ENCODE data around the gene OR6K2. TPM values are rescaled to one million over a fixed set of nuclear protein-coding genes. Genes with fewer than 3 reads are reported as not detected.

The OR6K2 gene
- total RNA-seq, 4 donors from 2014 or later = not detected

DNA sequence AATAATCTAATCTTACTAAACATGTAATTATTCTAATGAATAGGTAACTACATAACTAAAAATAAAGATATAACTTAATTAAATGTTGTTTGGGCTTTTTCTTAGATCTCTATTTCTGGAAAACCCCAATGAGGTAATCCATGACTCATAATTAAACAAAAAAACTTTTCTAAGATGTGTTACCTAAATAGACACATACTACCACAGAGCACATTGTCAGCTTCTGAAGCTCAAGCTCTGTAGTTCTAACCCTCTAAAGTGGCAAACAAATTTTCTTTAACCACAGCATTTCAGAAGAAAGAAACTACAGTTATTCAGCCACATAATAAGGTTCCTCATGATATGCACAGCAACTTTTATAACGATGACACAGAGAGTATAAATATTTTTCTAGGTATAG, 15.9 kb upstream of the OR6K2 start:
- Histone ChIP-seq H3K27me3 (no peaks in the 10 kb centered on the region), H3K36me3 (no peaks in the 10 kb centered on the region), H3K9me3 (no peaks in the 10 kb centered on the region), H3K4me3 (no peak overlapping the region), H3K4me1 (no peaks in the 10 kb centered on the region), H3K27ac (no peak overlapping the region)
- TF ChIP-seq, protein P1, sequence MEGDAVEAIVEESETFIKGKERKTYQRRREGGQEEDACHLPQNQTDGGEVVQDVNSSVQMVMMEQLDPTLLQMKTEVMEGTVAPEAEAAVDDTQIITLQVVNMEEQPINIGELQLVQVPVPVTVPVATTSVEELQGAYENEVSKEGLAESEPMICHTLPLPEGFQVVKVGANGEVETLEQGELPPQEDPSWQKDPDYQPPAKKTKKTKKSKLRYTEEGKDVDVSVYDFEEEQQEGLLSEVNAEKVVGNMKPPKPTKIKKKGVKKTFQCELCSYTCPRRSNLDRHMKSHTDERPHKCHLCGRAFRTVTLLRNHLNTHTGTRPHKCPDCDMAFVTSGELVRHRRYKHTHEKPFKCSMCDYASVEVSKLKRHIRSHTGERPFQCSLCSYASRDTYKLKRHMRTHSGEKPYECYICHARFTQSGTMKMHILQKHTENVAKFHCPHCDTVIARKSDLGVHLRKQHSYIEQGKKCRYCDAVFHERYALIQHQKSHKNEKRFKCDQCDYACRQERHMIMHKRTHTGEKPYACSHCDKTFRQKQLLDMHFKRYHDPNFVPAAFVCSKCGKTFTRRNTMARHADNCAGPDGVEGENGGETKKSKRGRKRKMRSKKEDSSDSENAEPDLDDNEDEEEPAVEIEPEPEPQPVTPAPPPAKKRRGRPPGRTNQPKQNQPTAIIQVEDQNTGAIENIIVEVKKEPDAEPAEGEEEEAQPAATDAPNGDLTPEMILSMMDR (IDR thresholded peaks at IDR 0.05) = no peak
- no peak for TF ChIP-seq POLR2A (IDR thresholded peaks at IDR 0.05)
- no peak for DNase-seq

DNA sequence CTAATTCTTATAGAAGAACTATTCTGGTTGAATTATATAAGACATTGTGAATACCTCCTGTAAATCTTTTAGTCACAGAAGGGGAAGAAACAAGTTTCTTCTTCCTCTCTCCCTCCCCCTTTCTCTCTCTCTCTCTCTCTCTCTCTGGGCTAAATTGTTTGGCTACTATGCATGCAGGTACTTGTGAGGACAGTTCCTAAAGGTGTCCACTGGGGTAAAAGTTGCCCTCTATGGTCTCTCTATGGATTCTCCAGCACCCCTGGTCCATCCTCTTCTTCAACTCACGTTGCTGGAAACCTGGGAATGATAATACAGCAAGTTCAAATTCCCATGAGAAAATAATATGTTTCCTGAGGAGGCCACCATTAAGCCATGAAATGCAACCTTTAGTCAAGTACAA, 14.3 kb upstream of the OR6K2 start:
- Histone ChIP-seq H3K27me3 (no peaks in the 10 kb centered on the region), H3K4me1 (no peaks in the 10 kb centered on the region), H3K4me3 (no peak overlapping the region), H3K27ac (no peak overlapping the region), H3K36me3 (no peaks in the 10 kb centered on the region), H3K9me3 (no peaks in the 10 kb centered on the region)
- DNase-seq = no peak
- TF ChIP-seq, protein P1 (IDR thresholded peaks at IDR 0.05) = no peak
- no peak for TF ChIP-seq POLR2A (IDR thresholded peaks at IDR 0.05)

DNA sequence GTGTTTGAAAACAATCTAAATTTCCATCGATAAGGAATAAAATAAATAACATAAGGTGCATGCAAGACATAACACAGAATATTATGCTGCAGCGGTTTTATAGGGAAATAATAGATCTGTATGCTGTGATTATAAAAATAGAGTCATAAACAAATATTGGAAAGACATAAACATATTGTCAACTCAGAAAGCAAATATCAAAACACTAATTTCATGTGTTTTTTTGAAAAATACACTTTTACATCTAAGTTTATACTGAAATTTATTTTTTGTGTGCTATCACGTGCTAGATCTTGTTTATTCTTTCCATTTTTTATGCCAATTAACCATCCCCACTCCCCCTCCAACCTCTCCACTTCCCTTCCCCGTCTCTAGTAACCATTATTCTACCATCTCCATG, 10.6 kb upstream of the OR6K2 start:
- H3K4me3 ChIP-seq = no peak overlapping the region
- DNase-seq = no peak
- H3K27ac ChIP-seq = no peak overlapping the region
- no peaks in the 10 kb centered on the region for H3K27me3 ChIP-seq
- no peaks in the 10 kb centered on the region for H3K4me1 ChIP-seq
- no peaks in the 10 kb centered on the region for H3K36me3 ChIP-seq
- TF ChIP-seq, protein P1 (IDR thresholded peaks at IDR 0.05) = no peak
- no peak for TF ChIP-seq POLR2A (IDR thresholded peaks at IDR 0.05)
- no peaks in the 10 kb centered on the region for H3K9me3 ChIP-seq

DNA sequence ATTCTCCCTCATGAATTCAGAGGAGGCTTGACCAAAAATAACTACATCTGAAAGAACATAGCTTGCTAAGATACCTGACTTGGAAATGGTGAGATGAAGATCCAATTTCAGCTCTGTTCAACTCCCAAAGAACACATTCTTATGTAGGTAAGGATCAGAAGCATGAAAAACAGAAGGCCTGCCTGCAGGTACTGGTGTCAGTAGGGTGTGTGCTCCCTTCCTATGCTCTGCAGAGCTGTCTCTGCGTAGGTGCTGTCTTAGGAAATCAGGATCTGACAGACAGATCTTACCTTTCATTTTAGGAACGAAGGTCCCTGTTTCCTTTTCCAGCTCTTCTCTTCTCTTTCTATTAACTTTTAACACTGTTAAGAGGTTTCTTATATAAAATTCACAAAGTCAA, 5.6 kb upstream of the OR6K2 start:
- no peak overlapping the region for H3K27ac ChIP-seq
- no peaks in the 10 kb centered on the region for H3K27me3 ChIP-seq
- no peak for DNase-seq
- no peak overlapping the region for H3K4me3 ChIP-seq
- TF ChIP-seq, protein P1 (IDR thresholded peaks at IDR 0.05) = no peak
- TF ChIP-seq POLR2A (IDR thresholded peaks at IDR 0.05) = no peak
- H3K4me1 ChIP-seq = no peaks in the 10 kb centered on the region
- no peaks in the 10 kb centered on the region for H3K9me3 ChIP-seq
- H3K36me3 ChIP-seq = no peaks in the 10 kb centered on the region

DNA sequence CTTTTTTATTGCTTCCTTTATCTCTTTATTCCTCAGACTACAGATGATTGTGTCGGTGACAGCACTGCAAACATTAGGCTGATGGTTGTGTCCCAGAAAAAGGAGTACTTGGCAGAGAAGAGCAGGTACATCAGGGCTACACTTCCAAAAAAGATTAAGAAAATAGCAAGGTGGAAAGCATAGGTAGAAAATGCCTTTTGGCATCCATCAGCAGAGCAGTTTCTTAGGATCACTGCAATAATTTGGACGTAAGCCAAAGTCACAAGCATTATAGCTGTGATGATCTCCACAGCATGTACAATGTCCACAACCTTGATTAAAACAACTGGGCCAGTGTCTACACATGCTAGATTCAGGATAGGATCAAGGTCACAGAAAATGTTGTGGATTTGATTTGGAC, 5.9 kb downstream of the OR6K2 start:
- H3K27me3 ChIP-seq = no peaks in the 10 kb centered on the region
- DNase-seq = no peak
- no peaks in the 10 kb centered on the region for H3K4me1 ChIP-seq
- H3K4me3 ChIP-seq = no peak overlapping the region
- no peaks in the 10 kb centered on the region for H3K9me3 ChIP-seq
- no peak for TF ChIP-seq POLR2A (IDR thresholded peaks at IDR 0.05)
- TF ChIP-seq, protein P1 (IDR thresholded peaks at IDR 0.05) = no peak
- no peak overlapping the region for H3K27ac ChIP-seq
- H3K36me3 ChIP-seq = no peaks in the 10 kb centered on the region

DNA sequence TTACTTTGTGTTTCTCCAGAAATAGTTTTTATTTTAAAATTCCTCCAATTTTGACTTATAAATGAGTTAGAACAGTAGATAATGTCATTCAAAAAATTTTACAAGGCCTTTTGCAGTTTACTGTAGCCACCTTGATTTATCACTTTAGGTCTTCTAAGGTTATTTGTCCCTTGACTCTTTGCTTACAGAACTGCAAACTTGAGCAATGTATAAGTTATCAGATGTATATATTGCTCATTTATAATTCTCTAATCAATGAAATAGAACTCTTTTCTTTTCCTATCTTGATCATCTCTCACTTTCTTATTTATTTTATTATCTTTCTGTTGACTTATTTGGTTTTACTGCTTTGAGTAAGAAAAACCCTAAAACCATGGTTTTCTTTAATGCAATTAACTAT, 8.1 kb downstream of the OR6K2 start:
- H3K27me3 ChIP-seq = no peaks in the 10 kb centered on the region
- no peak for DNase-seq
- TF ChIP-seq POLR2A (IDR thresholded peaks at IDR 0.05) = no peak
- TF ChIP-seq, protein P1 (IDR thresholded peaks at IDR 0.05) = no peak
- H3K27ac ChIP-seq = no peak overlapping the region
- no peaks in the 10 kb centered on the region for H3K9me3 ChIP-seq
- no peak overlapping the region for H3K4me3 ChIP-seq
- H3K36me3 ChIP-seq = no peaks in the 10 kb centered on the region
- no peaks in the 10 kb centered on the region for H3K4me1 ChIP-seq
